OCI-LY7 (cell line): ENCODE measurements around the gene STX16. TPM values are rescaled to one million over a fixed set of nuclear protein-coding genes. Genes with fewer than 3 reads are reported as not detected.

ENCODE experiments used
- BruUV-seq: library from RNA; stranded (reverse); fragments of 400-500 nt; replicated peaks from 2 replicates; lab custom pipeline; 2021; lab: Mats Ljungman, UMichigan
- CTCF ChIA-PET: fragments of 300-600 bp; sonication (Branson Sonifier 250); formaldehyde crosslinking; loops from one replicate; lab custom pipeline; 2022; ENCODE audit warnings: antibody characterized with exemption; ENCODE audit not compliant: unreplicated experiment; lab: Charles Lee
- POLR2A ChIA-PET: fragments of 300-600 bp; sonication (Branson Sonifier 250); formaldehyde crosslinking; loops from one replicate; lab custom pipeline; 2022; ENCODE audit warnings: antibody characterized with exemption; lab: Charles Lee
- DNase-seq: peaks from one replicate; pipeline ENCODE4 v3.0.0-alpha.2; 2015; ENCODE audit warnings: low spot score
- H2AFZ ChIP-seq: fragments of 200-600 bp; sonication (generic), shearing (Covaris generic); 2 replicates; pipeline ENCODE4 v1.6.1; 2014; ENCODE audit warnings: mild to moderate bottlenecking, antibody characterized with exemption, low read length, moderate library complexity
- H3K27ac ChIP-seq: fragments of 200-600 bp; sonication (generic); 2 replicates; pipeline ENCODE4 v1.5.1; 2014; ENCODE audit warnings: mixed run types, low read depth, mild to moderate bottlenecking, moderate library complexity, low read length, inconsistent platforms; ENCODE audit not compliant: poor library complexity, severe bottlenecking
- H3K36me3 ChIP-seq: fragments of 200-600 bp; sonication (generic); 2 replicates; pipeline ENCODE4 v1.6.1; 2014; ENCODE audit warnings: mild to moderate bottlenecking, antibody characterized with exemption, low read length, moderate library complexity, mixed read lengths; ENCODE audit not compliant: insufficient read depth
- H3K4me1 ChIP-seq: fragments of 200-600 bp; sonication (generic); 2 replicates; pipeline ENCODE4 v1.5.1; 2014; ENCODE audit warnings: mild to moderate bottlenecking, low read length; ENCODE audit not compliant: insufficient read depth, poor library complexity, severe bottlenecking
- H3K4me2 ChIP-seq: fragments of 200-600 bp; sonication (generic); 2 replicates; pipeline ENCODE4 v1.6.1; 2014; ENCODE audit warnings: mild to moderate bottlenecking, low read length
- H3K4me3 ChIP-seq: fragments of 200-600 bp; sonication (generic); 2 replicates; pipeline ENCODE4 v1.5.1; 2014; ENCODE audit warnings: mild to moderate bottlenecking, low read depth, low read length; ENCODE audit not compliant: poor library complexity, severe bottlenecking
- H3K79me2 ChIP-seq: fragments of 200-600 bp; sonication (generic); 2 replicates; pipeline ENCODE4 v1.6.1; 2016; ENCODE audit warnings: low read depth, mild to moderate bottlenecking, low read length, moderate library complexity, mixed read lengths; ENCODE audit not compliant: insufficient read depth
- H3K9me2 ChIP-seq: fragments of 200-600 bp; sonication (generic); 2 replicates; pipeline ENCODE4 v1.6.1; 2016; ENCODE audit warnings: mild to moderate bottlenecking, low read length, mixed read lengths; ENCODE audit not compliant: insufficient read depth
- H3K9me3 ChIP-seq: fragments of 200-600 bp; sonication (generic); 2 replicates; pipeline ENCODE4 v1.6.1; 2014; ENCODE audit warnings: mild to moderate bottlenecking, mixed run types, low read length, mixed read lengths
- H4K20me1 ChIP-seq: fragments of 200-600 bp; sonication (generic); 2 replicates; pipeline ENCODE4 v1.6.1; 2014; ENCODE audit warnings: mild to moderate bottlenecking, antibody characterized with exemption, low read length, moderate library complexity, mixed read lengths; ENCODE audit not compliant: insufficient read depth
- EZH2phosphoT487 ChIP-seq: fragments of 200-600 bp; sonication (generic); IDR thresholded peaks from 2 replicates; pipeline ENCODE4 v1.6.1; 2018; ENCODE audit warnings: low read depth, borderline replicate concordance, mild to moderate bottlenecking, mixed run types, antibody characterized with exemption, low read length, moderate library complexity, mixed read lengths
- intact Hi-C: fragments of 100-400 bp; cut with micrococcal nuclease; formaldehyde crosslinking; loops from one replicate; pipeline ENCODE4 v1.10.0; 2022; ENCODE audit not compliant: unreplicated experiment
- total RNA-seq, 2 experiments: library from RNA; depleted of rRNA in 1 of 2; stranded (reverse); fragments of >200 nt in 1 of 2; shearing (Covaris generic) in 1 of 2; gene quantifications; 2 replicates each; pipeline ENCODE4 v1.2.3, GENCODE V29; 2014 to 2022
- TF ChIP-seq, protein P1 (sequence below): fragments of 200-600 bp; sonication (generic); conservative IDR thresholded peaks from 2 replicates; pipeline ENCODE4 v1.5.1; 2014; ENCODE audit warnings: mild to moderate bottlenecking, antibody characterized with exemption, low read length, moderate library complexity, mixed read lengths

Gene STX16
- total RNA-seq, 2 experiments from 2014 or later = 48.2 to 89.5 TPM

DNA sequence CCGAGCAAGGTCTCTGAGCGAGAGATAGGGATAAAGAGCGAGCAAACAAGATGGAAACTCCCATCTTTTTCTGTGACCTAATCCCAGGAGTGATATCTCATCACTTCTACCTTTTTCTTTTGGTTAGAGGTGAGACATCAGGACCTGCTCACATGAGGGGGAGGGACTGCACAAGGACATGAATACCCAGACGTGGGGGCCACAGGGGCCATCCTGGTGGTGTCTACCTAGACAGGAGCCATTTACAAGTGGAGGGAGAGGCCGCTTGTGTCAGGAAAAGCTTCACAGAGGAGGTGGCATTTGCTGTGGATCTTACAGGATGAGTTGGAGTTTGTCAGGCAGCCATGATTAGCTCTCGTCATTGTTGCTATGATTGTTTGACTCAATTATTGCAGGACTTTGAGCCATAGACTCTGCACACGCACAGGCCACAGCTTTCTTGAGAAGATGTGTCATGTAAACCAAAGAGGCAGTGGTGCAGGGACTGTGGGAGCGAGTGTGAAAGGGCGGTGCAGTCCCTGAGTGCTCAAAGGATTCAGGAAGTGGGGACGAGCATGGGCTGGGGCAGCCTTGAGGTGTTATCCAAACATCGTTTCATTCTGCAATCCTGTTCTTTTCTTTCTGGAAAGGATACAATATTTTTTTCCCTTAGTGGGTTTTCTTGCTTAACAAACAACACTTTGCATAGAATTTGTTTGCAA is 49.2 kb downstream of the STX16 start:
- BruUV-seq = no TSS peak
- Histone ChIP-seq H4K20me1 (no peaks in the 10 kb centered on the region), H3K27ac (no peak overlapping the region), H3K9me2 (no peaks in the 10 kb centered on the region), H2AFZ (no peak overlapping the region), H3K4me2 (no peak overlapping the region), H3K9me3 (no peaks in the 10 kb centered on the region), H3K4me3 (no peak overlapping the region), H3K36me3 (no peaks in the 10 kb centered on the region), H3K79me2 (no peaks in the 10 kb centered on the region), H3K4me1 (no peaks in the 10 kb centered on the region)
- no peak for TF ChIP-seq EZH2phosphoT487
- TF ChIP-seq, protein P1, sequence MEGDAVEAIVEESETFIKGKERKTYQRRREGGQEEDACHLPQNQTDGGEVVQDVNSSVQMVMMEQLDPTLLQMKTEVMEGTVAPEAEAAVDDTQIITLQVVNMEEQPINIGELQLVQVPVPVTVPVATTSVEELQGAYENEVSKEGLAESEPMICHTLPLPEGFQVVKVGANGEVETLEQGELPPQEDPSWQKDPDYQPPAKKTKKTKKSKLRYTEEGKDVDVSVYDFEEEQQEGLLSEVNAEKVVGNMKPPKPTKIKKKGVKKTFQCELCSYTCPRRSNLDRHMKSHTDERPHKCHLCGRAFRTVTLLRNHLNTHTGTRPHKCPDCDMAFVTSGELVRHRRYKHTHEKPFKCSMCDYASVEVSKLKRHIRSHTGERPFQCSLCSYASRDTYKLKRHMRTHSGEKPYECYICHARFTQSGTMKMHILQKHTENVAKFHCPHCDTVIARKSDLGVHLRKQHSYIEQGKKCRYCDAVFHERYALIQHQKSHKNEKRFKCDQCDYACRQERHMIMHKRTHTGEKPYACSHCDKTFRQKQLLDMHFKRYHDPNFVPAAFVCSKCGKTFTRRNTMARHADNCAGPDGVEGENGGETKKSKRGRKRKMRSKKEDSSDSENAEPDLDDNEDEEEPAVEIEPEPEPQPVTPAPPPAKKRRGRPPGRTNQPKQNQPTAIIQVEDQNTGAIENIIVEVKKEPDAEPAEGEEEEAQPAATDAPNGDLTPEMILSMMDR = no peak
- intact Hi-C loops = no loop called here
- ChIA-PET CTCF (no interaction called here), POLR2A (no interaction called here)
- no peak for DNase-seq

DNA sequence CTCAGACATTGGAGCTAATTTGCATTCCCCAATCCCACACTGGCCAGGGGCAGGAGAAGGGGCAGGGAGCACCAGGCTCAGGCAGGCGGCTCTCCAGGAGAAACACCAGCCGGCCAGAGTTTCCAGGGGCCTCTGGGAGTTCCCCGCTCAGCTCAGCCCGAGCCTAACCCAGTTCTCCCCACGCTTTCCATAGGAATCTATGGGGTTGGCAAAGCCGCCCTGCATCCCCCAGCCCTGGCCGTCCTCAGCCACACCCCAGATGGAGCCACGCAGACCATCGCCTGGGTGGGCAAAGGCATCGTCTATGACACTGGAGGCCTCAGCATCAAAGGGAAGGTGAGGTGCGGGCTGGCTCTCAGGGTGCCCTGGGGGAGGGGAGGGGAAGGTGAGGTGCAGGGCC is 49.7 kb downstream of the STX16 start:
- Histone ChIP-seq H3K9me3 (no peaks in the 10 kb centered on the region), H3K36me3 (no peaks in the 10 kb centered on the region), H3K9me2 (no peaks in the 10 kb centered on the region), H3K4me1 (no peaks in the 10 kb centered on the region), H2AFZ (no peak overlapping the region), H3K27ac (no peak overlapping the region), H3K79me2 (no peaks in the 10 kb centered on the region), H3K4me2 (no peak overlapping the region), H3K4me3 (no peak overlapping the region), H4K20me1 (no peaks in the 10 kb centered on the region)
- ChIA-PET CTCF (no interaction called here), POLR2A (no interaction called here)
- TF ChIP-seq, protein P1 = no peak
- no peak for TF ChIP-seq EZH2phosphoT487
- BruUV-seq = no TSS peak
- intact Hi-C loops = no loop called here
- DNase-seq = no peak

DNA sequence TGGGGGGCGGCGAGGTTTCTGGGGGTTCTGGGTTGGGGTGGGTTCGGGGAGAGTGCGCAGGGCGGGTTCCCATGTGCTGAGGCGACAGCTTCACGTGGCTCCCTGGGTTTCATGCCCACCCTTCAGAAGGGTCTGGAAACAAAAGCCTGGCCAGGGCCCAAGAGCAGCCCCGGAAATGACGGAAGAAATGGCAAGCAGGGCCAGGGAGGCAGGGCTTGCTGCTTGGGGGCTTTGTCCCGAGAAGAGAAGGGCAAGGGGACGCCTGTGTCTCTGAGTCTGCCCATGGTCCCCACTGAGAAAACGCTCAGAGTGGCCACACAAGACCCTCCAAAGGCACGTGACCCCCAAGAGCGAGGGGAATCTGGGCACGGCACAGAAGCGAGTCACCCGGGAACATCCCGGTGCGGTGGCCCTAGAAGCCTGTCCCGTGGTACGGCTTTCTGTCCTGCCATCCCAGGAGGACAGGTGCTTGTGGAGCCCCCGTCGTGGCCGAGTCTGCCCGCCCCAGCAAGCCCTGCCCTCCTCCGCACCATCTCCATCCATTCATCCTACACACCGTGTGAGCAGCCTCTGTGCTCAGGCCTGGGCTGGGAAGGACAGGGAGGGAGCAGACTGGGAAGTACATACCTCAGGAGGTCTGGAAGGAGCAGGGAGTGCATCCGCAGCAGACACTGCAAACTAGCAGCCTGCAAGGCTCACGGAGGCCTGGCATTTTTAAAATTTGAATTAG is 50.5 kb downstream of the STX16 start:
- Histone ChIP-seq H3K36me3 (no peaks in the 10 kb centered on the region), H2AFZ (no peak overlapping the region)

More for the DNA sequence above, 50.5 kb downstream of the STX16 start:
- Histone ChIP-seq H3K4me2 (no peak overlapping the region), H3K9me3 (no peaks in the 10 kb centered on the region), H4K20me1 (no peaks in the 10 kb centered on the region), H3K9me2 (no peaks in the 10 kb centered on the region), H3K4me3 (no peak overlapping the region), H3K27ac (no peak overlapping the region), H3K4me1 (no peaks in the 10 kb centered on the region), H3K79me2 (no peaks in the 10 kb centered on the region)
- TF ChIP-seq, protein P1 = no peak
- TF ChIP-seq EZH2phosphoT487 = no peak
- BruUV-seq = no TSS peak
- POLR2A ChIA-PET = no interaction called here
- CTCF ChIA-PET = no interaction called here
- intact Hi-C loops = no loop called here
- no peak for DNase-seq
